HL-60 (cell line): Measurements from ENCODE around the gene SP8.

ENCODE experiments used
- GABPA ChIP-seq: IDR thresholded peaks from 2 replicates; pipeline ENCODE4 v1.6.1; 2012; ENCODE audit warnings: low read depth
- POLR2AphosphoS5 ChIP-seq: IDR thresholded peaks from 2 replicates; pipeline ENCODE4 v1.6.1; 2012; ENCODE audit warnings: low read depth
- REST ChIP-seq: IDR thresholded peaks from 2 replicates; pipeline ENCODE4 v1.6.1; 2012; ENCODE audit warnings: low read depth; ENCODE audit not compliant: insufficient replicate concordance
- SPI1 ChIP-seq: IDR thresholded peaks from 2 replicates; pipeline ENCODE4 v1.6.1; 2012; ENCODE audit warnings: low read depth, mild to moderate bottlenecking, borderline replicate concordance
- TF ChIP-seq, protein P1 (sequence below): IDR thresholded peaks from one replicate; pipeline ENCODE4 v1.5.1; 2011; ENCODE audit warnings: low read length, control low read depth, inconsistent platforms; ENCODE audit not compliant: insufficient read depth

GRCh38 chr7:20826243-20826642, 39.6 kb upstream of the SP8 start:
- no peak for TF ChIP-seq GABPA
- TF ChIP-seq, protein P1, sequence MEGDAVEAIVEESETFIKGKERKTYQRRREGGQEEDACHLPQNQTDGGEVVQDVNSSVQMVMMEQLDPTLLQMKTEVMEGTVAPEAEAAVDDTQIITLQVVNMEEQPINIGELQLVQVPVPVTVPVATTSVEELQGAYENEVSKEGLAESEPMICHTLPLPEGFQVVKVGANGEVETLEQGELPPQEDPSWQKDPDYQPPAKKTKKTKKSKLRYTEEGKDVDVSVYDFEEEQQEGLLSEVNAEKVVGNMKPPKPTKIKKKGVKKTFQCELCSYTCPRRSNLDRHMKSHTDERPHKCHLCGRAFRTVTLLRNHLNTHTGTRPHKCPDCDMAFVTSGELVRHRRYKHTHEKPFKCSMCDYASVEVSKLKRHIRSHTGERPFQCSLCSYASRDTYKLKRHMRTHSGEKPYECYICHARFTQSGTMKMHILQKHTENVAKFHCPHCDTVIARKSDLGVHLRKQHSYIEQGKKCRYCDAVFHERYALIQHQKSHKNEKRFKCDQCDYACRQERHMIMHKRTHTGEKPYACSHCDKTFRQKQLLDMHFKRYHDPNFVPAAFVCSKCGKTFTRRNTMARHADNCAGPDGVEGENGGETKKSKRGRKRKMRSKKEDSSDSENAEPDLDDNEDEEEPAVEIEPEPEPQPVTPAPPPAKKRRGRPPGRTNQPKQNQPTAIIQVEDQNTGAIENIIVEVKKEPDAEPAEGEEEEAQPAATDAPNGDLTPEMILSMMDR = no peak
- no peak for TF ChIP-seq POLR2AphosphoS5
- TF ChIP-seq REST = no peak
- no peak for TF ChIP-seq SPI1
